Trophoblast cell (in vitro differentiated cells and primary cell): ENCODE results near the gene KCNAB2.

Experiments used
- DNase-seq, 2 donors: peaks; one replicate each; pipeline ENCODE4 v3.0.0-alpha.2; 2016
- H2AFZ ChIP-seq: 2 replicates; pipeline ENCODE4 v1.6.1; 2013; ENCODE audit warnings: low read length, moderate library complexity, mild to moderate bottlenecking; ENCODE audit not compliant: insufficient read depth, poor library complexity
- H2AK5ac ChIP-seq: 2 replicates; pipeline ENCODE4 v1.6.1; 2013; ENCODE audit warnings: mild to moderate bottlenecking, low read length
- H2BK120ac ChIP-seq: 2 replicates; pipeline ENCODE4 v1.6.1; 2013; ENCODE audit warnings: low read length, mild to moderate bottlenecking, moderate library complexity; ENCODE audit not compliant: insufficient read depth, poor library complexity
- H2BK12ac ChIP-seq: 2 replicates; pipeline ENCODE4 v1.6.1; 2013; ENCODE audit warnings: mild to moderate bottlenecking, low read length, moderate library complexity
- H2BK5ac ChIP-seq: 2 replicates; pipeline ENCODE4 v1.6.1; 2013; ENCODE audit warnings: low read length, low read depth, moderate library complexity, mild to moderate bottlenecking; ENCODE audit not compliant: poor library complexity
- H3K14ac ChIP-seq: 2 replicates; pipeline ENCODE4 v1.6.1; 2013; ENCODE audit warnings: mild to moderate bottlenecking, low read length
- H3K18ac ChIP-seq: 2 replicates; pipeline ENCODE4 v1.6.1; 2013; ENCODE audit warnings: mild to moderate bottlenecking, low read length
- H3K23ac ChIP-seq: 2 replicates; pipeline ENCODE4 v1.6.1; 2013; ENCODE audit warnings: low read length
- H3K27ac ChIP-seq: 2 replicates; pipeline ENCODE4 v1.5.1; 2013; ENCODE audit warnings: low read depth, mild to moderate bottlenecking, inconsistent platforms, low read length, moderate library complexity
- H3K27me3 ChIP-seq: 2 replicates; pipeline ENCODE4 v1.6.1; 2013; ENCODE audit warnings: inconsistent platforms, mild to moderate bottlenecking, low read length, moderate library complexity; ENCODE audit not compliant: insufficient read depth
- H3K36me3 ChIP-seq, 2 experiments: 1 replicate in 1 of 2; 2 replicates in 1 of 2; pipeline ENCODE4 v1.6.1; 2013; ENCODE audit warnings: low read length in 2 of 2, mild to moderate bottlenecking in 2 of 2, moderate library complexity in 1 of 2; ENCODE audit not compliant: insufficient read depth in 2 of 2, control insufficient read depth in 1 of 2
- H3K4ac ChIP-seq: 2 replicates; pipeline ENCODE4 v1.6.1; 2013; ENCODE audit warnings: low read depth, mild to moderate bottlenecking, low read length, moderate library complexity
- H3K4me1 ChIP-seq, 2 experiments: 1 replicate in 1 of 2; 2 replicates in 1 of 2; pipeline ENCODE4 v1.6.1; 2013; ENCODE audit warnings: low read length in 2 of 2, mild to moderate bottlenecking in 2 of 2, moderate library complexity in 1 of 2; ENCODE audit not compliant: insufficient read depth in 2 of 2, control insufficient read depth in 1 of 2
- H3K4me2 ChIP-seq: 2 replicates; pipeline ENCODE4 v1.6.1; 2013; ENCODE audit warnings: inconsistent platforms, mild to moderate bottlenecking, low read length, moderate library complexity
- H3K4me3 ChIP-seq: 2 replicates; pipeline ENCODE4 v1.5.1; 2013; ENCODE audit warnings: mild to moderate bottlenecking, low read depth, low read length, inconsistent platforms
- H3K79me1 ChIP-seq: one replicate; pipeline ENCODE4 v1.6.1; 2013; ENCODE audit warnings: low read length
- H3K79me2 ChIP-seq: 2 replicates; pipeline ENCODE4 v1.6.1; 2013; ENCODE audit warnings: low read length, mild to moderate bottlenecking; ENCODE audit not compliant: control insufficient read depth, insufficient read depth, poor library complexity
- H3K9ac ChIP-seq: 2 replicates; pipeline ENCODE4 v1.6.1; 2013; ENCODE audit warnings: mild to moderate bottlenecking, low read length
- H3K9me3 ChIP-seq: 2 replicates; pipeline ENCODE4 v1.6.1; 2013; ENCODE audit warnings: low read depth, mild to moderate bottlenecking, control low read depth, inconsistent platforms, low read length; ENCODE audit not compliant: insufficient read depth
- H4K12ac ChIP-seq: 2 replicates; pipeline ENCODE4 v1.6.1; 2013; ENCODE audit warnings: low read depth, mild to moderate bottlenecking, low read length, moderate library complexity
- H4K8ac ChIP-seq: 2 replicates; pipeline ENCODE4 v1.6.1; 2013; ENCODE audit warnings: low read depth, mild to moderate bottlenecking, low read length, moderate library complexity
- H4K91ac ChIP-seq: one replicate; pipeline ENCODE4 v1.6.1; 2013; ENCODE audit warnings: low read depth, mild to moderate bottlenecking, low read length, moderate library complexity
- WGBS: extraction: QIAGEN DNeasy Blood & Tissue Kit; methylation state at CpG from one replicate; pipeline ENCODE4 v1.1.7; 2013; ENCODE audit warnings: missing lambda C conversion rate; ENCODE audit not compliant: insufficient read length, insufficient coverage; ENCODE audit errors: extremely low coverage; 5-methylcytosine and 5-hydroxymethylcytosine counted together

Gene KCNAB2

DNA sequence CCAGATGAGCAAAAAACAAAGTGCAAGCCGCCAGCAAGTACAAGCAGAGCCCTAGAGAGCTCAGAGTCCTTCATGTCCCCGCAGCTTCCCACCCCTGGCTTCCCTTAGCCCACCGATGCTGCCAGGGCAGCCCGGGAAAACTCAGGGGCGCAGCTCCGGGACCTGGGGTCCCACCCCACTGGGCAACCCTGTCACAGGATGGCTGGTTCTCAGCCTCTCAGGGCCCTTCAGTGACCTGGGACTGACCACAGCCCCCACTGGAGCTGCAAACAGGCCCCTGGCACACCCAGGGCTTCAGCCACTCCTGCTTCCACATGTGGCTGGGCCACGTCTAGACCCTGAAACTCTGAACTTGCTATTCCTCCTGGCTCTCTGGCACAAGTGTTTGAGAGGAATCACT lies 84.9 kb downstream of the KCNAB2 start:
- no peak overlapping the region for H3K23ac ChIP-seq
- H3K27me3 ChIP-seq: no peaks in the 10 kb centered on the region
- no peak overlapping the region for H4K12ac ChIP-seq
- no peak overlapping the region for H3K4me3 ChIP-seq
- no peaks in the 10 kb centered on the region for H3K4me1 ChIP-seq
- H4K8ac ChIP-seq: no peak overlapping the region
- DNase-seq: no peak
- peaks cover 11% of the 10 kb centered on the region for H3K9me3 ChIP-seq
- no peak overlapping the region for H2BK5ac ChIP-seq
- H3K14ac ChIP-seq: no peak overlapping the region
- no peak overlapping the region for H3K4ac ChIP-seq
- H2AK5ac ChIP-seq: no peak overlapping the region
- H3K79me2 ChIP-seq: no peaks in the 10 kb centered on the region
- no peak overlapping the region for H4K91ac ChIP-seq
- no peak overlapping the region for H2AFZ ChIP-seq
- H3K27ac ChIP-seq: no peak overlapping the region
- H2BK12ac ChIP-seq: no peak overlapping the region
- WGBS: no CpG with 5 or more reads among the region's 7 CpGs
- no peaks in the 10 kb centered on the region for H3K36me3 ChIP-seq
- H3K18ac ChIP-seq: no peak overlapping the region
- H2BK120ac ChIP-seq: no peak overlapping the region
- H3K79me1 ChIP-seq: no peaks in the 10 kb centered on the region
- H3K4me2 ChIP-seq: no peak overlapping the region
- no peak overlapping the region for H3K9ac ChIP-seq

GRCh38 chr1:6131561-6131960 lies 85.9 kb downstream of the KCNAB2 start:
- Histone ChIP-seq H3K79me1 (no peaks in the 10 kb centered on the region), H2BK120ac (no peak overlapping the region), H3K23ac (no peak overlapping the region), H3K18ac (no peak overlapping the region), H3K4ac (no peak overlapping the region), H4K12ac (no peak overlapping the region), H3K27ac (no peak overlapping the region), H3K4me2 (no peak overlapping the region), H3K9me3 (peaks cover 11% of the 10 kb centered on the region), H4K91ac (no peak overlapping the region), H3K36me3 (no peaks in the 10 kb centered on the region), H2AK5ac (no peak overlapping the region), H3K79me2 (no peaks in the 10 kb centered on the region), H2BK12ac (no peak overlapping the region), H3K9ac (no peak overlapping the region), H3K14ac (no peak overlapping the region), H3K4me1 (no peaks in the 10 kb centered on the region), H3K4me3 (no peak overlapping the region), H3K27me3 (no peaks in the 10 kb centered on the region), H4K8ac (no peak overlapping the region), H2AFZ (no peak overlapping the region), H2BK5ac (no peak overlapping the region)
- DNase-seq: no peak
- no CpG with 5 or more reads among the region's 9 CpGs for WGBS

- Histone ChIP-seq H3K4me2 (no peak overlapping the region), H3K79me1 (no peaks in the 10 kb centered on the region), H3K36me3 (no peaks in the 10 kb centered on the region), H2BK12ac (no peak overlapping the region), H2AFZ (no peak overlapping the region), H3K4me3 (no peak overlapping the region), H3K23ac (no peak overlapping the region), H4K91ac (no peak overlapping the region), H4K8ac (no peak overlapping the region), H3K27ac (no peak overlapping the region), H3K27me3 (no peaks in the 10 kb centered on the region), H2BK120ac (no peak overlapping the region), H3K18ac (no peak overlapping the region), H2BK5ac (no peak overlapping the region), H3K9ac (no peak overlapping the region), H3K4me1 (no peaks in the 10 kb centered on the region), H3K79me2 (no peaks in the 10 kb centered on the region), H3K4ac (no peak overlapping the region), H4K12ac (no peak overlapping the region), H3K14ac (no peak overlapping the region), H2AK5ac (no peak overlapping the region), H3K9me3 (peaks cover 8% of the 10 kb centered on the region)
- WGBS: no CpG with 5 or more reads among the region's 15 CpGs
- DNase-seq: no peak
Observed at GRCh38 chr1:6133146-6133895, 87.6 kb downstream of the KCNAB2 start.

GRCh38 chr1:6134206-6134605 lies 88.5 kb downstream of the KCNAB2 start:
- peaks cover 8% of the 10 kb centered on the region for H3K9me3 ChIP-seq
- no peaks in the 10 kb centered on the region for H3K27me3 ChIP-seq
- H3K4me3 ChIP-seq: no peak overlapping the region
- H3K79me1 ChIP-seq: no peaks in the 10 kb centered on the region
- no peak overlapping the region for H3K4me2 ChIP-seq
- no peaks in the 10 kb centered on the region for H3K4me1 ChIP-seq
- no peak overlapping the region for H3K14ac ChIP-seq
- no peak overlapping the region for H3K27ac ChIP-seq
- no peak for DNase-seq
- H3K9ac ChIP-seq: no peak overlapping the region
- no peak overlapping the region for H3K4ac ChIP-seq
- no peak overlapping the region for H2AFZ ChIP-seq
- no peaks in the 10 kb centered on the region for H3K79me2 ChIP-seq
- no peak overlapping the region for H3K18ac ChIP-seq
- no peak overlapping the region for H2BK120ac ChIP-seq
- WGBS: no CpG with 5 or more reads among the region's 11 CpGs
- H3K23ac ChIP-seq: no peak overlapping the region
- no peak overlapping the region for H2BK5ac ChIP-seq
- no peak overlapping the region for H4K12ac ChIP-seq
- H2BK12ac ChIP-seq: no peak overlapping the region
- no peak overlapping the region for H4K8ac ChIP-seq
- no peak overlapping the region for H2AK5ac ChIP-seq
- no peaks in the 10 kb centered on the region for H3K36me3 ChIP-seq
- H4K91ac ChIP-seq: no peak overlapping the region
